Stimulated activated CD8-positive, alpha-beta memory T cell treated with anti-CD3 and anti-CD28 coated beads, Interleukin-12 subunit alpha, Interleukin-12 subunit beta, amount 100 ng/mL, for 4 hours (primary cell): ENCODE data around the gene BTG2.

Source experiments
- DNase-seq: peaks from one replicate; pipeline ENCODE4 v3.0.0-alpha.2; 2020; ENCODE audit warnings: low read depth

The BTG2 gene

GRCh38 chr1:203276916-203277545 lies 28.3 kb upstream of the BTG2 start:
- DNase-seq: no peak

GRCh38 chr1:203278082-203278884 lies 27.0 kb upstream of the BTG2 start:
- DNase-seq: no peak

GRCh38 chr1:203278885-203279406 lies 26.4 kb upstream of the BTG2 start:
- DNase-seq: no peak

GRCh38 chr1:203280061-203280460 lies 25.3 kb upstream of the BTG2 start:
- no peak for DNase-seq

GRCh38 chr1:203281033-203281432 lies 24.3 kb upstream of the BTG2 start:
- no peak for DNase-seq

GRCh38 chr1:203281851-203282661 lies 23.3 kb upstream of the BTG2 start:
- no peak for DNase-seq

- no peak for DNase-seq
These were observed 22.4 kb upstream of the BTG2 start for GRCh38 chr1:203282720-203283542.

GRCh38 chr1:203283597-203283996 lies 21.7 kb upstream of the BTG2 start:
- no peak for DNase-seq

GRCh38 chr1:203284411-203285123 lies 20.8 kb upstream of the BTG2 start:
- DNase-seq: no peak

- DNase-seq: no peak
These were observed 18.9 kb upstream of the BTG2 start for GRCh38 chr1:203286161-203286984.

- peak; percentile 68 for DNase-seq
These were observed 18.0 kb upstream of the BTG2 start for GRCh38 chr1:203287109-203287893.

GRCh38 chr1:203287898-203288297 lies 17.4 kb upstream of the BTG2 start:
- DNase-seq: no peak

GRCh38 chr1:203288400-203288799 lies 16.9 kb upstream of the BTG2 start:
- no peak for DNase-seq

- peak; percentile 79 for DNase-seq
These were observed 15.9 kb upstream of the BTG2 start for GRCh38 chr1:203289281-203289981.

GRCh38 chr1:203289982-203290260 lies 15.4 kb upstream of the BTG2 start:
- DNase-seq: no peak

- peak; percentile 97 for DNase-seq
These were observed 14.8 kb upstream of the BTG2 start for GRCh38 chr1:203290261-203291089.

- no peak for DNase-seq
These were observed 13.9 kb upstream of the BTG2 start for GRCh38 chr1:203291201-203292096.
